OCI-LY7 (cell line): ENCODE measurements around the gene ERCC6L2.

Source experiments
- CTCF ChIP-seq: fragments of 200-600 bp; sonication (generic); conservative IDR thresholded peaks from 2 replicates; pipeline ENCODE4 v1.5.1; 2014; ENCODE audit warnings: mild to moderate bottlenecking, antibody characterized with exemption, low read length, moderate library complexity, mixed read lengths
- EZH2phosphoT487 ChIP-seq: fragments of 200-600 bp; sonication (generic); IDR thresholded peaks from 2 replicates; pipeline ENCODE4 v1.6.1; 2018; ENCODE audit warnings: low read depth, borderline replicate concordance, mild to moderate bottlenecking, mixed run types, antibody characterized with exemption, low read length, moderate library complexity, mixed read lengths

GRCh38 chr9:95963659-95964058, 88.2 kb downstream of the ERCC6L2 start:
- TF ChIP-seq CTCF, result no peak
- TF ChIP-seq EZH2phosphoT487, result no peak
